Measurements from ENCODE around the gene PGR.

The PGR gene

DNA sequence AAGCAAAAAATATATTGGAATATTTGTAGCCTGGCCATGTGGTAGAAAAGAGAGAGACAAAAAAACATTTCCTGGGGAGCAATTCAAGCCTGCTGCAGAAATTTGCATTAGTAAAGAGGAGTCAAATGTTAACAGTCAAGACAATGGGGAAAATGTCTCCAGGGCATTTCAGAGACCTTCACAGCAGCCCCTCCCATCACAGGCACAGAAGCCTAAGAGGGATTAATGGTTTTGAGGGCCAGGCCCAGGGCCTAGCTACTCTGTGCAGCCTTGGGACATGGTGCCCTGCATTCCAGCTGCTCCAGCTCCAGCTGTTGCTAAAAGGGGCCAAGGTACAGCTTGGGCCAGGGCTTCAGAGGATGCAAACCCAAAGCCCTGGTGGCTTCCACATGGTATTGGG, 46.8 kb downstream of the PGR start:
- no peak overlapping the region for H3K4me3 ChIP-seq (ENCODE audit: low read length)
- TF ChIP-seq, protein P1, sequence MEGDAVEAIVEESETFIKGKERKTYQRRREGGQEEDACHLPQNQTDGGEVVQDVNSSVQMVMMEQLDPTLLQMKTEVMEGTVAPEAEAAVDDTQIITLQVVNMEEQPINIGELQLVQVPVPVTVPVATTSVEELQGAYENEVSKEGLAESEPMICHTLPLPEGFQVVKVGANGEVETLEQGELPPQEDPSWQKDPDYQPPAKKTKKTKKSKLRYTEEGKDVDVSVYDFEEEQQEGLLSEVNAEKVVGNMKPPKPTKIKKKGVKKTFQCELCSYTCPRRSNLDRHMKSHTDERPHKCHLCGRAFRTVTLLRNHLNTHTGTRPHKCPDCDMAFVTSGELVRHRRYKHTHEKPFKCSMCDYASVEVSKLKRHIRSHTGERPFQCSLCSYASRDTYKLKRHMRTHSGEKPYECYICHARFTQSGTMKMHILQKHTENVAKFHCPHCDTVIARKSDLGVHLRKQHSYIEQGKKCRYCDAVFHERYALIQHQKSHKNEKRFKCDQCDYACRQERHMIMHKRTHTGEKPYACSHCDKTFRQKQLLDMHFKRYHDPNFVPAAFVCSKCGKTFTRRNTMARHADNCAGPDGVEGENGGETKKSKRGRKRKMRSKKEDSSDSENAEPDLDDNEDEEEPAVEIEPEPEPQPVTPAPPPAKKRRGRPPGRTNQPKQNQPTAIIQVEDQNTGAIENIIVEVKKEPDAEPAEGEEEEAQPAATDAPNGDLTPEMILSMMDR (conservative IDR thresholded peaks at IDR 0.05; ENCODE audit: low read length), result no peak
- no peak for DNase-seq (ENCODE audit: low read depth)

DNA sequence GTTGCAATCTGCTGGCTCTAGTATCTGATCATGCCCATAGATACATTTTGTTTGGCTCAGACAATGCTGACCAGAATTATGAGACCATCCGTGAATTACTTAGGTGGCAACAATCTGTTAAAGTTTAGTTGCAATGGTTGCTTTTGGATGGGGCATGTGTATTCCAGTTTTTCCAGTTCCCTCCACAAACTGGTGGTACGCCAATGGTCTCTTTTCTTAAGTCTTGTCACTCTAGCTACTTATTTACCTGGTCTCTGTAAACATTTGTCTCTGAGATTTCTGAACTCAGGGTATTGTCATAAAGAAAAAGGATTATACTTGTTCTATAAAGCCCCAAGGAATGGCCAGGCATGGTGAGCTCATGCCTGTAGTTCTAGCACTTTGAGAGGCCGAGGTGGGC, 65.9 kb downstream of the PGR start:
- DNase-seq (ENCODE audit: low read depth), result no peak
- H3K4me3 ChIP-seq (ENCODE audit: low read length), result no peak overlapping the region
- TF ChIP-seq, protein P1 (conservative IDR thresholded peaks at IDR 0.05; ENCODE audit: low read length), result no peak

DNA sequence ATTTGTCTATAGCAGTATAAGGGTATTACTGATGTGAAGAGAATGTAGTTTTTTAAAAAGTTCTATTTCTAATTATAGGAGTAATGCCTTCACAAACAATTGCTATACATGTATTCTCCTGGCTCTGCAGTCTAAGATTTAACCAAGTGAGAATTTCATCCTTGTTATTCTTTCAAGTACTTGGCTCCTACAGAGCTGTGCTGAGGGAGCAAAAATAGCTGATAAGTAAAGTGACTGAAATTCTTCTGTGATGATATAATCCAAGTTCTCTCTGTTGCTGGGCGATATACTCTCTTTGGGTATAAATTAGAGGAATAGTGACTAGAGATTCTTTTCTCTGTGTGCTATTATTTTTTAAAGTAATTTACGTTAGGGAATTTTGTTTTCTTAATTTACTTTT, 68.0 kb downstream of the PGR start:
- H3K4me3 ChIP-seq (ENCODE audit: low read length), result no peak overlapping the region
- DNase-seq (ENCODE audit: low read depth), result no peak
- TF ChIP-seq, protein P1 (conservative IDR thresholded peaks at IDR 0.05; ENCODE audit: low read length), result no peak

DNA sequence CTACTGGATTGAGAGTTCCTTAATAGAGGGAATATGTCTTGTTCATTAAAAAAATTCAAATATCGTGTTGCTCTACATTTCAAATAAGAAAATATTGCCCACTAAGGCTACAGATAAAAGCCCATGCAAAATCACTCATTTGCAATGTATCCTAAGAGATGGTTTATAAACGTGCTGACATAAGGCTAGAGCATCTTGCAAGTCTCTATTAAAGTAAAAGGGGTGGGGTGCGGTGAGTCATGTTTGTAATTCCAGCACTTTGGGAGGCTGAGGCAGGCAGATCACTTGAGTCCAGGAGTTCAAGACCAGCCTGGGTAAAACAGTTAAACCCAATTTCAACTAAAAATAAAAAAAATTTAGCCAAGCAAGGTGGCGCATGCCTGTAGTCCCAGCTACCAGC, 70.3 kb downstream of the PGR start:
- TF ChIP-seq, protein P1 (conservative IDR thresholded peaks at IDR 0.05; ENCODE audit: low read length), result no peak
- no peak for DNase-seq (ENCODE audit: low read depth)

DNA sequence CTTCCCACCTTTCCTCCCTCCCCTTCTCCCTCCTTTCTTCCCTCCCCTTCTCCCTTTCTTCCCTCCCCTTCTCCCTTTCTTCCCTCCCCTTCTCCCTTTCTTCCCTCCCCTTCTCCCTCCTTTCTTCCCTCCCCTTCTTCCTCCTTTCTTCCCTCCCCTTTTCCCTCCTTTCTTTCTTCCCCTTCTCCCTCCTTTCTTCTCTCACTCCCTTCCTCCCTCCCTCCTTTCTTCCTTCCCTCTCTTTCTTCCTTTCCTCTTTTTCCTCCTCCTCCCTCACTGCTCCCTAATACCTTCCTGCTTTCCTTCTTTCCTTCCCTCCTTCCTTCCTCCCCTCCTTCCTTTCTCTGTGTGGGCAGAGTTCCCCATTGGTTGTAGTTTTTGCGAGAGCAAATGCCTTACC, 76.1 kb downstream of the PGR start:
- H3K4me3 ChIP-seq (ENCODE audit: low read length), result no peak overlapping the region
- DNase-seq (ENCODE audit: low read depth), result no peak
- TF ChIP-seq, protein P1 (conservative IDR thresholded peaks at IDR 0.05; ENCODE audit: low read length), result no peak

More for the DNA sequence above, 70.3 kb downstream of the PGR start:
- H3K4me3 ChIP-seq (ENCODE audit: low read length), result no peak overlapping the region

DNA sequence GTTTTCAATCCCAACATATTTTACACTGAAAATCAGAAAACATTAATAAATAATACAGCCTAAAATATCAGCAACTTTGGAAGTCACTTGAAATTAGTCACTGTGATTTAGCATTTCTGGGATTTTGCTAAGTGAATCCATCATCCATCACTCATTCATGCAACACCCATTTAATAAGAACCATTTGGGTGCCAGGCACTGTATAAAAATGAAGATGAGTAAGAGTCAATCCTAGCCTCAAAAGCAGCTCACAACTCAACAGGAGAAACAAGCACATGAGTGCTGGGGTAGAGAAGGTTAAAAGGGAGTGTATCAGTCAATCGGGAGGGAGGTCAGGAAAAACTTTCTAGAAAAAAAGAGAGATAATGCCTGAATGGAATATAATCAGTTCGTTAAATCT, 77.9 kb downstream of the PGR start:
- no peak overlapping the region for H3K4me3 ChIP-seq (ENCODE audit: low read length)
- no peak for DNase-seq (ENCODE audit: low read depth)
- TF ChIP-seq, protein P1 (conservative IDR thresholded peaks at IDR 0.05; ENCODE audit: low read length), result no peak

DNA sequence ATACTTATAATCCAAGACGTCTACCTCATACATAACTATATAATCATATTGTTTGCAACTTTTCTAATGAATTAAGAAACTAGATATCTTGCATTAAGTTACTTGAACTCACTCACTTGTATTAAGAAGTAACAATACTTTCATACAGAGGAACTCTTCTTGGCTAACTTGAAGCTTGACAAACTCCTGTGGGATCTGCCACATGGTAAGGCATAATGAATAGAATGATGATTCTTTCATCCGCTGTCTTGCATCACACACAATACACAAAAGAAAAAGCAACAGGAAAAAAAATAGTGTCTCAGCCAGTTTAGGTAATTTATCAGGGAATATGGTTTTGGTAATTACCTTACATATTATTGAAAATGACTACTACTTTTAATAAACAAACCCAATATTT, 79.8 kb downstream of the PGR start:
- TF ChIP-seq, protein P1 (conservative IDR thresholded peaks at IDR 0.05; ENCODE audit: low read length), result no peak
- H3K4me3 ChIP-seq (ENCODE audit: low read length), result no peak overlapping the region
- no peak for DNase-seq (ENCODE audit: low read depth)
